HG03378 (cell line): ENCODE measurements around the gene VHLL.
"Not testable (repeated sequence)": the region's sequence is repeated elsewhere in the genome, so short reads cannot be mapped to it uniquely, and the experiment has no call there.

Experiments used
- ATAC-seq: cut with Tn5 transposase; IDR thresholded peaks from one replicate; pipeline ENCODE4 v1.9.1; 2021; ENCODE audit warnings: mild to moderate bottlenecking, moderate library complexity; ENCODE audit not compliant: unreplicated experiment

Gene VHLL

GRCh38 chr1:156298852-156299357 lies at the start of gene VHLL:
Gene VHLL, minus strand, starts transcription at chr1:156299307. Its CDS starts 118 bp downstream, at chr1:156299189.
- ATAC-seq = no peak

DNA sequence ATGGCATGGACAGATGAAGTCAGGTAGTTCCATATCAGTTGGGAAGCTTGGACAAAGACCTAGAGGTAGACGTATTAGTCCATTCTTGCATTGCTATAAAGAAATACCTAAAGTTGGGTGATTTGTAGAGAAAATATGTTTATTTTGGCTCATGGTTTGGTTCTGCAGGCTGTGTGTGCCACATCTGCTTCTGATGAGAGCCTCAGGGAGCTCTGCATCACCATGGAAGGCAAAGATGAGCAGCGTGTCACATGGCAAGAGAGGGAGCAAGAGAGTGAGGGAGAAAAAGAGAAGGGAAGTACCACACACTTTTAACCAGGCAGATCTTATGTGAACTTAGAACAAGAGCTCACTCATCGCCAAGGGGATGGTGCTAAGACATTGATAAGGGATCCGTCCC lies 48.2 kb upstream of the VHLL start:
- ATAC-seq = no peak

DNA sequence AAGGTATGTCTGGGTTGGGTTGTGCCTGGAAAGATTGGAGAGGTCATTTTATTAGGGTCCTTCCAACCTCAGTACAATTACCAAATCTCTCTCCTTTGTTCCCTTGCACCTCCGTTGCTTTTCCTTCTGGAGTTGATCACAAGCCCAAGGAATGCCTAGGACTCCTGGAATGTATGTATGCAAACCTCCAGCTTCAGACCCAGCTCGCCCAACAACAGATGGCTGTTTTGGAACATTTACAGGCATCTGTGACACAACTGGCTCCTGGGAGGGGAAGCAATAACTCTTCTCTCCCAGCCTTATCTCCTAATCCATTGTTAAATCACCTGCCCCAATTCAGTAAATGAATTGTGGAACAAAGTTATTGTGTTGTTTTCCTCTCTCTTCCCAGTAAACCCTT lies 47.5 kb upstream of the VHLL start:
- ATAC-seq = no peak

GRCh38 chr1:156346035-156346434 lies 46.9 kb upstream of the VHLL start:
- ATAC-seq = not testable (repeated sequence)

DNA sequence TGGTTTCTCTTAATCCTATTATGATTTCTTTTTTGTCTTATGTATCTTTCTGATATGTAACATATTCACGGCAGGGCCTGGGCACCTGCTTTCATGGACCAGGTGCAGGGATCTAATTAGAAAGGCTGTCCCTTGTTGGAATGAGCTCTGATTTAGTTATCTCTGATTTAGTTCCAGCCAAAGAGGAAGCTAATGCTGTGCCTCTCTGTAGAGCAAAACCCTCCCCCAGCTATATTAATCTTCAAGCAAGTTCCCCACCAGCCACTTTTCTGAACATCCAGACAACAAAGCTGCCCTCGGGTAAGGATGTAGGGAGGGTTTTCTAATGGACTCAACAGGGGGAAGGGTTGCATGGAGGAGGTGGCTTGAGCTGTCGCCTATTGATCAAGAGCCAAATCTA lies 45.3 kb upstream of the VHLL start:
- ATAC-seq = no peak

- ATAC-seq = no peak
Measured at GRCh38 chr1:156342166-156342955, 43.3 kb upstream of the VHLL start.

GRCh38 chr1:156338180-156338976 lies 39.3 kb upstream of the VHLL start, which contains the start of the genes CCT3 and TSACC:
Gene CCT3, minus strand, starts transcription at chr1:156338292. Its CDS starts 108 bp downstream, at chr1:156338184.
Gene TSACC, plus strand, starts transcription at chr1:156338526. Its CDS starts 1,232 bp downstream, at chr1:156339758.
- peak; percentile 92 for ATAC-seq

- ATAC-seq = no peak
Measured at GRCh38 chr1:156337888-156338179, 38.7 kb upstream of the VHLL start.

- ATAC-seq = no peak
Measured at GRCh38 chr1:156337052-156337887, 38.2 kb upstream of the VHLL start.

DNA sequence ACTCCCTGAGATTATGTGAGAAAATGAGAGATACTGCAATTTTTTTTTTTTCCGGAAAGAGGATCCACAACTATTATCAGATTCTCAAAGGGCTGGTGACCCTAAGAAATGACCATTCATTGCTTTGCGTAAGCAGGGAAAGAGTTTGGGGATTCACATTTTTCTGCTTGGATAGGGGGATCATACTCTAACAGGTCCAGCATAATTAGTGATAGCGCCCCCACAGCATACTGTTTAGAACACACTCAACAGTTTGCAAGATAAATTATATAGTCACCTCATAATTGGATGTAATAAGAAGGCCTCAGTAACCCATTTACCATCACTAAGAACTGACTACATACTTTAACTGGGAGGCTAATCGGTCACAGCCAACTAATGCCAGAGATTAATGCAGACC lies 37.1 kb upstream of the VHLL start:
- no peak for ATAC-seq

- ATAC-seq = not testable (repeated sequence)
Measured at GRCh38 chr1:156323179-156323578, 24.1 kb upstream of the VHLL start.

DNA sequence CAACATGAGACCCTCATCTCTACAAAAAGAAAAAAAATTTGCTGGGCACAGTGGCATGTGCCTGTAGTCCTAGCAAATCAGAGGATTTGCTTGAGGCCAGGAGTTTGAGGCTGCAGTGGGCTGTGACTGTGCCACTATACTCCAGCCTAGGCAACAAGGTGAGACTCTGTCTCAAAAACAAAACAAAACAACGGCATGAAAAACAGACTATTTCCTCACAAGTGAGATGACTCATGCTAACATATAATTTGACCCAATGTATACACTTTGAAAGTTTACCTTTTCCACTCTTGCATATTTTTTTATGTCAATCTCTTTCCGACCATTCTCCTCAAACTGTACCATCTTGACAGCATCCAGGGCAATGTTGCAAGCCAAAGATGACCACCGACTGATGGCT lies 21.5 kb upstream of the VHLL start:
- no peak for ATAC-seq

- ATAC-seq = no peak
Measured at GRCh38 chr1:156319664-156320063, 20.6 kb upstream of the VHLL start.

DNA sequence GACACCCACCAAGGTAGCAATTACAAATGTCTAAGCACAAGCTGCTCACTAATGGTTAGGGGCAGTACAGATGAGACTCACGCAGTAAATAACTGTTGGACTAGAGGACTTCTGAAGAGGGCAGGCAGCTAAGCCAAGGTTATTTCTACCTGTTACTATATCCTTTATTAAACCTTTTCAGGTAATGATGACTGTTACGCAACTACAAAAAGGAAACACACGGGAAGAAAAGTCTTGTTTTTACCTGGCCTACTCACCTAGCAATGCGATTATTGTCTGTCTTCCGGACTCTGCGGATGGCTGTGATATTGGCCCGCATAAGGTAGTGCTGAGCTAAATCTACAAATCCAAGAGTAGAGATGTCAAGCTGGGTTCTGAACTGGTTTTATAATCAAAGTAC lies 17.8 kb upstream of the VHLL start:
- no peak for ATAC-seq

GRCh38 chr1:156310962-156311361 lies 11.9 kb upstream of the VHLL start:
- no peak for ATAC-seq

DNA sequence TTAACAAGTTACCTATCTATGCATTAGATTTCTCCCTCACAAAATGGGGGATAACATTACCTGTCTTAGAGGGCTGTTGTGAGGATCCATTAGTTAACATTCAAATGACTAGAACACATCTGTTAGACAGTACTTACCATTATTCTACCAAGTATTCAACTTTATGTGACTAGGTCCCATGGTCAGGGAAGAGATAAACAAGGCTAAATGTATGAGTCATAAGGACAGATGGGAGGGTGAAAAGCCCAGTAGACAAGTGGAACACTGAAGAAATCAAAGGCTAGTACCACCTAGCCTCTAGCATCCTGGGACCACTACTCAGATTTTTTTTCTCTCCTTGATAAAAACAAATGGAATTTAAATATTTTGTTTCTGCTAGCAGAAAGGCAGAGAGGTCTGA lies 9.0 kb upstream of the VHLL start:
- ATAC-seq = no peak

GRCh38 chr1:156305215-156305614 lies 6.1 kb upstream of the VHLL start:
- no peak for ATAC-seq

- ATAC-seq = no peak
Measured at GRCh38 chr1:156303241-156303640, 4.1 kb upstream of the VHLL start.

DNA sequence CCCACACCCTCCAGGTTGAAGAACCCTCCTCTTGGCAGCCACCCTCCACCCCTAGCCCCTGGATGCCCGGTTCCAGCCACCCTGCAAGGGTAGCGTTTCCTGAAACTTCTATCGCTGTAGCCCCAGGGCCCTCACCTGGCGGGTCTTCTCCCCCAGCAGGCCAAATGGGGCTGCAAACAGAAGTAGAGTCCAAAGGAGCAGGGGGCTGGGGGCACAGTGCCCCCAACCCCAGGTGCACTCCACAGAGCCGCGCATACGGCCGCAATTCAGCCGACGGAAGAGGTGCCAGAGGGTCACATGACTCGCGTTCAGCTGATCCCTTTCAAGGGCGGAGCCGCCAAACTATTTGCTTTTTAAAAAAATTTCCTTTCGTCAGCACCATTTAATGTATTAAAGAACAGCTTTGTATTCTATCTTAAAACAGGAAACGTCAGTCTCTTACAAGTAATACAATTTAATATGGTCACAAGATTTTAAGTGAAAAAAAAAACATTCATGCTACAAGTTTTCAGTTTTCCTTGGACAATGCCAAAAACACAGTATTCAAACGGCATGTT lies 3.6 kb downstream of the VHLL start, which contains the start of gene GLMP:
TSS of gene GLMP (minus strand) at position 289 of the 557 bp plus-strand sequence. CDS start at position 255, 34 bp downstream.
- ATAC-seq = no peak

DNA sequence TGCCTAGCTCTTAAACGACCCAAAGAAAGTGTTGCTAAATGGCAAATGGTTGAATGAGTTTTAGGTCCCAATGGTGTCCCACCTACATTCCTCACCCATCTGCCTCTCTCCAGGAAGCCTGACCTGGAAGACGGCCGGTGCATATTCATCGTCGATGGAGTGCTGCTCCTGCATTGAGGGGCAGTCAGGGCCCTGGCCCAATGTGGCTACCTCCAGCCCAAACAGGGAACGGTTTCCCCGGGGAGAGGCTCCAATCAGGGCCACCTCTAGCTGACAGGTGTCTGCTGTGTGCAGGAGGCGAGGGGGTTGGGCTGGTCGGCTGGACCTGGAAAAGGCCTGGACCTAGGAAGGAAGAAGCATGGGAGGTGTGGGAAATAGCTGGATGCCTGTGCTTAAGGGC lies 5.2 kb downstream of the VHLL start:
- ATAC-seq = no peak

GRCh38 chr1:156293098-156293434 lies 6.0 kb downstream of the VHLL start:
- ATAC-seq = no peak
